Measurements from ENCODE around the gene C4B. TPM values are rescaled to one million over a fixed set of nuclear protein-coding genes. Genes with fewer than 3 reads are reported as not detected.
"Not testable (repeated sequence)": the region's sequence is repeated elsewhere in the genome, so short reads cannot be mapped to it uniquely, and the experiment has no call there.

C4B gene
- total RNA-seq, 4 donors from 2014 or later = 15.4 to 912 (median 204) TPM

DNA sequence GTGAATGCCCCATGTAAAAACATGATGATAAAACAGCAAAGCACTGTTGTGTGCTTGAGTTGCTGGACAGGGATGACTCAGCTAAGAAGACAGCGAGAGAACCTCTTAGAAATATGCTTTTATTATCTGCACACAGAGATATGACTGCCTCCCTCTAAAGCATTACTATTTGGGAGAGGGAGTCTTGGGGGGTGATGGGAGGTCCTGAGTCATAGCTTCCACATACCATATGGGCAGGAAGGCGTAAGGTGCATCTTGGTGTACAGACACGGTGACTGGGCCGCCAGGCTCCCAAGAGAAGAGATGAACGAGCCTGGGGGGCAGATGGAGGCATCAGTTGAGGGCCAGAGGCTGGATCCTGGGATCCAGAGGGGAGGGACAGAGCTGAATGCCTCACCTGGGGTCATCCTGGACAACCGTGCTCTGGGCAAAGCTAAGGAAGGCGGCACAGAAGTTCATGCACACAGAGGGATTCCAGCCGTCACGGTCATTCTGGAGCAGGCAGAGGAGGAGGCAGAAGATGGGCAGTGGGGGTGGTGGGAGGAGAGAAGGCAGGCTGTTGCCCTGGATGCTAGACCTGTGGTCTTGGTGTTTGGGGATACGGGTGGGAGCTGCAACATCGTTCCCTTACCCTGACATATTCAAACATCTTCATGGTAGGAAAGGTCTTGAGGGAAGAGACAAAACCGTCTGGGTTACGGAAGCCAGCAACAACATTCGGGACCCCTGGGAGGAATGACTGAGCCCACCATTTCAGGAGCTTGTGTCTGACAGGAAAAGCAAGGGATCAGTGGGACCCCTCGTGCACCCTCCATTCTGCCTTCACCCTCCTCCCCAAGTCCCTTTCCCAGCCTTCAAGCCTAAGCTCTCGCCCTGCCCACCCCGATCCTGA lies 44.6 kb upstream of the C4B start:
- ATAC-seq (ENCODE audit: low FRiP score) = peak; percentile 5
- no peak for DNase-seq (ENCODE audit: low spot score)
- TF ChIP-seq, protein P1, sequence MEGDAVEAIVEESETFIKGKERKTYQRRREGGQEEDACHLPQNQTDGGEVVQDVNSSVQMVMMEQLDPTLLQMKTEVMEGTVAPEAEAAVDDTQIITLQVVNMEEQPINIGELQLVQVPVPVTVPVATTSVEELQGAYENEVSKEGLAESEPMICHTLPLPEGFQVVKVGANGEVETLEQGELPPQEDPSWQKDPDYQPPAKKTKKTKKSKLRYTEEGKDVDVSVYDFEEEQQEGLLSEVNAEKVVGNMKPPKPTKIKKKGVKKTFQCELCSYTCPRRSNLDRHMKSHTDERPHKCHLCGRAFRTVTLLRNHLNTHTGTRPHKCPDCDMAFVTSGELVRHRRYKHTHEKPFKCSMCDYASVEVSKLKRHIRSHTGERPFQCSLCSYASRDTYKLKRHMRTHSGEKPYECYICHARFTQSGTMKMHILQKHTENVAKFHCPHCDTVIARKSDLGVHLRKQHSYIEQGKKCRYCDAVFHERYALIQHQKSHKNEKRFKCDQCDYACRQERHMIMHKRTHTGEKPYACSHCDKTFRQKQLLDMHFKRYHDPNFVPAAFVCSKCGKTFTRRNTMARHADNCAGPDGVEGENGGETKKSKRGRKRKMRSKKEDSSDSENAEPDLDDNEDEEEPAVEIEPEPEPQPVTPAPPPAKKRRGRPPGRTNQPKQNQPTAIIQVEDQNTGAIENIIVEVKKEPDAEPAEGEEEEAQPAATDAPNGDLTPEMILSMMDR (IDR thresholded peaks at IDR 0.05) = no peak

DNA sequence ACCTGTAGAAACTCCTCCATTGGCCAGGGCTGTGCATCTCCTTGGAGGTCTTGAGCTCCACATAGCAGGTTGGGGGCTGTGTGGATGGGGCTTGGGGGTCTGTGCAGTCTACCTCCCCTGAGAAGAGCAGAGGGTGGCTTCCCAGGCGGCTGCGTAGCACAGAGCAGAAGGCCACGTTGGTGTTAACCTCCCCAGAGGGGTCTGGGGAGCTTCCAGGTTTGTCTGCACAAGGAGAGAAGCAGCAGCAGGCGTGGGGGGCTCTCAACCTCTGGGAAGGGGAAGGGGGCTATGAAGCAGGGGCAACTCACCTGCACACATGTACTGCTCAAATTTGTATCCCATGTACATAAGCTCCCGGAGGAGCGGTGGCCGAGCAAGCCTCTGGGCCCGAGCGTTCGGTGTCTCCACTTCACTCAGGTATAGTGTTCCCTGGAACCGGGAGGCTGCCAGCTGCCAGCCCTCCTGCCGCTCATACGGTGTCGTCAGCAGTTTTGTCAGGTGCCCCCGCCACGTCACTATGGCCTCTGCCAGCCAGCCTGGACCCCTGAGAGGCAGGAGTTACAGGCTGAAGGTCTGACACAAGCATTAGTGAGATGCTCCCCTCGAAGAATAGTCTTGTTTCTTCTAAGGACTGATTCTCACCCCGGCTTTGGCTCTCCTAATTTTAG lies 43.9 kb upstream of the C4B start:
- TF ChIP-seq, protein P1 (IDR thresholded peaks at IDR 0.05) = no peak
- ATAC-seq (ENCODE audit: low FRiP score) = no peak
- no peak for DNase-seq (ENCODE audit: low spot score)

DNA sequence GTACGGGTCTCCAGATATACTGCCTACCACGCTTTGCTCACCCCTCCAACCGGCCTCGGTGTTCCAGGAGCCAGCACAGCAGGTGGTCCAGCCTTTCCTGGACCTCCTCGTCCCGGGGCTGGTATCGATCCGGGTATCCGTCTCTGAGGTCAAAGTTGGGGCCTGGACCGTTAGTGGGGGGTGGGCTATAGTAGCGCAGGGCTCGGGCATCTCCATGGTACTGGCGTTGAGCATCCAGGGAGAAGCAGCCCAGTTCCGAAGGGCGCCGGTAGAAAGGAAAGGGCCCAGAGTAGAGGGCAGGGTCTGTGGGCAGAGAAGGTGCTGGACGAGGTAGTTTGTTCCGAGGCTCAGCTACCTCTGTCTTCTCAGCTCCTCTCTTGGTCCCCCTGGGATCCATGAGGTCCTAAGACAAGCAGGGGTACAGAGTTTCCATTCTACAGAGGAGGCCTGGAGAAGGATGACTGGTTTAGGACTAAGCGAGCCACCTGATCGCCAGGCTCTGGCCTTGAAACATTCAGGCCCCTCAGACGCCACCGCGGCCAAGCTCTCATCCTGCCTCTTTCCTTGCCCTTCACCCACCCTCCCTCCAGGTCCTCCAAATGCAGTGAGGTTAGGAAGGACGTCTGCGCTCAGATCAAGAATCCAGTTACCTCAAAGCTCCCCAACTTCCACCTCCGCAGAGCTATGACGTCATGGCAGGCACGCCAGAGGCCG lies 43.2 kb upstream of the C4B start:
- DNase-seq (ENCODE audit: low spot score) (no peak), ATAC-seq (ENCODE audit: low FRiP score) (peak; percentile 27)
- TF ChIP-seq, protein P1 (IDR thresholded peaks at IDR 0.05) = no peak

DNA sequence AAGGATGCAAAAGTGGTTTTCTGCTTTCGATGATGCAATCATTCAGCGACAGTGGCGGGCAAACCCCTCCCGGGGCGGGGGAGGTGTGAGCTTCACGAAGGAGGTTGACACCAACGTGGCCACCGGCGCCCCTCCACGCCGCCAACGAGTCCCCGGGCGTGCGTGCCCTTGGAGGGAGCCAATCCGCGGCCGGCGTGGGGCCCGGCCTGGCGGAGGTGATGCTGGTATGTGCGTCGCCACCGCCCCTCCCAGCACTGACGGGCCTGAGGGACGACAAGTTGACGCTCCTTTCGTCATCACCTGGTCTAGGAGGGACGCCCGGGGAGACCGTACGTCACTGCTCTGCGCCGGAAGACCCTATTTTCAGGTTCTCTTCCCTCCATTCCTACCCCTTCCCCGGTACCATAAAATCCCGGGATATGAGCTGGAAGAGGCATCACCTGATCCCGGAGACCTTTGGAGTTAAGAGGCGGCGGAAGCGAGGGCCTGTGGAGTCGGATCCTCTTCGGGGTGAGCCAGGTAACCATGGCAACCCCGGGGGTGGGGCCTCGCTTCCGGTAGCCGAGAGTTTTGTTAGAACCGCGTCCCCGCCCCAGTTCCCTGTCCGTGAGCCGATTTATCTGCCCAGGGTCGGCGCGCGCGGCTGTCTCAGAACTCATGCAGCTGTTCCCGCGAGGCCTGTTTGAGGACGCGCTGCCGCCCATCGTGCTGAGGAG lies 42.4 kb upstream of the C4B start, which contains the start of gene DXO:
DXO (minus strand) TSS at position 146 of the 716 bp plus-strand sequence. CDS start 463 bp downstream, outside the sequence.
- ATAC-seq (ENCODE audit: low FRiP score) = peak; percentile 86
- DNase-seq (ENCODE audit: low spot score) = peak; percentile 89
- TF ChIP-seq, protein P1 (IDR thresholded peaks at IDR 0.05) = no peak

DNA sequence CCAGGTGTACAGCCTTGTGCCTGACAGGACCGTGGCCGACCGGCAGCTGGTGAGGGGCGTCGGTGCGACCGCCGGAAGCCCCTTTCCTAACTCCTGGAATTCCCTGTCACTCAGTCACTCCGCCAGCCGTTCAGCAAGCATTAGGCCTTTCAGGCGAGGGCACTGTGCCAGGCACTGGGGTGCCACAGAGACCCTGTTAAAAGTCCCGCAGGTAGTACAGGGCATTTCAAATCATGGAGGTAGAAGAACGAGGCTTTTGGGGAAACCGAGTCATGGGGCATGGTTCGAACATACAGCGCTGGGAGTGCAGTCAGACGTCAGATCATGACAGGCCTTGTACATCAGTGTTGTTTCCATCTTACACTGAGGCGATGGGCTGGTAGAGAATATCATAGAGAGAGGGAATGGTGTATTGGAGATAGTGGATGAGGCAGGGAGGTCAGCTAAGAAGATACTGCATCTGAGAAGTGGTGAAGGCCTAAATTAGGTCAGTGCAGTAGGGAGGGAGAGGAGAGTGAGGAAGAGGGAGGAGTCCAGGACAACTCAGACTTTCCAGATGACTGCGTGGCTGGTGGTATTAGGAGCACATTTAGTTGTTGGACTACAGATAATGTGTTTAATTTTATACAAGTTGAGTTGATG lies 41.8 kb upstream of the C4B start:
- peak; percentile 23 for ATAC-seq (ENCODE audit: low FRiP score)
- DNase-seq (ENCODE audit: low spot score) = no peak
- TF ChIP-seq, protein P1 (IDR thresholded peaks at IDR 0.05) = no peak

DNA sequence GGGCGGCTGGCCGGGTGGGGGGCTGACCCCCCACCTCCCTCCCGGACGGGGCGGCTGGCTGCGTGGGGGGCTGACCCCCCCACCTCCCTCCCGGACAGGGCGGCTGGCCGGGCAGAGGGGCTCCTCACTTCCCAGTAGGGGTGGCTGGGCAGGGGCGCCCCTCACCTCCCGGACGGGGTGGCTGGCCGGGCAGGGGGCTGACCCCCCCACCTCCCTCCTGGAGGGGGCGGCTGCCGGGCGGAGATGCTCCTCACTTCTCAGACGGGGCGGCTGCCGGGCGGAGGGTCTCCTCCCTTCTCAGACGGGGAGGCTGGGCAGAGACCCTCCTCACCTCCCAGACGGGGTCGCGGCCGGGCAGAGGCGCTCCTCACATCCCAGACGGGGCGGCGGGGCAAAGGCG lies 38.5 kb upstream of the C4B start:
- not testable (repeated sequence) for DNase-seq (ENCODE audit: low spot score); ATAC-seq (ENCODE audit: low FRiP score)

Measured in omental fat pad (tissue), 4 donors.